Mesothelial cell of epicardium (in vitro differentiated cells): Measurements from ENCODE around the gene CPEB2. TPM values are rescaled to one million over a fixed set of nuclear protein-coding genes. Genes with fewer than 3 reads are reported as not detected.
A peak's percentile ranks its signal among the peaks of the same experiment; 100 is the strongest.

ENCODE experiments used
- DNase-seq, 2 experiments: peaks; one replicate each; pipeline ENCODE4 v3.0.0; 2021; ENCODE audit warnings: low spot score in 2 of 2; ENCODE audit not compliant: unreplicated experiment in 2 of 2
- H3K27ac Mint-ChIP-seq: 2 replicates; pipeline ENCODE4 v1.8.0; 2021; ENCODE audit warnings: mixed read lengths
- H3K27me3 Mint-ChIP-seq: 2 replicates; pipeline ENCODE4 v1.8.0; 2021; ENCODE audit warnings: low read depth, mixed read lengths
- H3K36me3 Mint-ChIP-seq: 2 replicates; pipeline ENCODE4 v1.8.0; 2021; ENCODE audit warnings: mixed read lengths
- H3K4me1 Mint-ChIP-seq: 2 replicates; pipeline ENCODE4 v1.8.0; 2021; ENCODE audit warnings: mixed read lengths
- H3K4me3 Mint-ChIP-seq: 2 replicates; pipeline ENCODE4 v1.8.0; 2021; ENCODE audit warnings: mild to moderate bottlenecking, moderate library complexity, mixed read lengths
- H3K9me3 Mint-ChIP-seq: 2 replicates; pipeline ENCODE4 v1.8.0; 2021; ENCODE audit warnings: mixed read lengths
- total RNA-seq: library from RNA; stranded (reverse); gene quantifications from 3 replicates; pipeline ENCODE4 v1.2.1, GENCODE V29; 2021
- TF ChIP-seq, protein P1 (sequence below): fragments of 200-600 bp; sonication (generic); IDR thresholded peaks from one replicate; pipeline ENCODE4 v1.5.0; 2021; ENCODE audit warnings: antibody characterized with exemption; ENCODE audit not compliant: unreplicated experiment

CPEB2 gene
- total RNA-seq, 1 donor from 2014 or later = 4.1 TPM

- Mint-ChIP-seq H3K36me3 (peaks cover 2% of the 10 kb centered on the region), H3K4me3 (no peak overlapping the region), H3K9me3 (peaks cover 9% of the 10 kb centered on the region), H3K27ac (no peak overlapping the region), H3K27me3 (peaks cover 2% of the 10 kb centered on the region), H3K4me1 (no peaks in the 10 kb centered on the region)
- TF ChIP-seq, protein P1, sequence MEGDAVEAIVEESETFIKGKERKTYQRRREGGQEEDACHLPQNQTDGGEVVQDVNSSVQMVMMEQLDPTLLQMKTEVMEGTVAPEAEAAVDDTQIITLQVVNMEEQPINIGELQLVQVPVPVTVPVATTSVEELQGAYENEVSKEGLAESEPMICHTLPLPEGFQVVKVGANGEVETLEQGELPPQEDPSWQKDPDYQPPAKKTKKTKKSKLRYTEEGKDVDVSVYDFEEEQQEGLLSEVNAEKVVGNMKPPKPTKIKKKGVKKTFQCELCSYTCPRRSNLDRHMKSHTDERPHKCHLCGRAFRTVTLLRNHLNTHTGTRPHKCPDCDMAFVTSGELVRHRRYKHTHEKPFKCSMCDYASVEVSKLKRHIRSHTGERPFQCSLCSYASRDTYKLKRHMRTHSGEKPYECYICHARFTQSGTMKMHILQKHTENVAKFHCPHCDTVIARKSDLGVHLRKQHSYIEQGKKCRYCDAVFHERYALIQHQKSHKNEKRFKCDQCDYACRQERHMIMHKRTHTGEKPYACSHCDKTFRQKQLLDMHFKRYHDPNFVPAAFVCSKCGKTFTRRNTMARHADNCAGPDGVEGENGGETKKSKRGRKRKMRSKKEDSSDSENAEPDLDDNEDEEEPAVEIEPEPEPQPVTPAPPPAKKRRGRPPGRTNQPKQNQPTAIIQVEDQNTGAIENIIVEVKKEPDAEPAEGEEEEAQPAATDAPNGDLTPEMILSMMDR = no peak
- no peak for DNase-seq
These were observed 8.0 kb upstream of the CPEB2 start for GRCh38 chr4:14994242-14994641.

GRCh38 chr4:15001248-15001868 is 923 bp upstream of the CPEB2 start:
- peak overlapping the region; percentile 83 for H3K4me3 Mint-ChIP-seq
- peaks cover 8% of the 10 kb centered on the region for H3K9me3 Mint-ChIP-seq
- peaks cover 2% of the 10 kb centered on the region for H3K36me3 Mint-ChIP-seq
- H3K27me3 Mint-ChIP-seq = peaks cover 7% of the 10 kb centered on the region
- peak overlapping the region; percentile 94 for H3K27ac Mint-ChIP-seq
- peak; percentile 40 to 75 for DNase-seq
- TF ChIP-seq, protein P1 = no peak
- peaks cover 22% of the 10 kb centered on the region for H3K4me1 Mint-ChIP-seq

DNA sequence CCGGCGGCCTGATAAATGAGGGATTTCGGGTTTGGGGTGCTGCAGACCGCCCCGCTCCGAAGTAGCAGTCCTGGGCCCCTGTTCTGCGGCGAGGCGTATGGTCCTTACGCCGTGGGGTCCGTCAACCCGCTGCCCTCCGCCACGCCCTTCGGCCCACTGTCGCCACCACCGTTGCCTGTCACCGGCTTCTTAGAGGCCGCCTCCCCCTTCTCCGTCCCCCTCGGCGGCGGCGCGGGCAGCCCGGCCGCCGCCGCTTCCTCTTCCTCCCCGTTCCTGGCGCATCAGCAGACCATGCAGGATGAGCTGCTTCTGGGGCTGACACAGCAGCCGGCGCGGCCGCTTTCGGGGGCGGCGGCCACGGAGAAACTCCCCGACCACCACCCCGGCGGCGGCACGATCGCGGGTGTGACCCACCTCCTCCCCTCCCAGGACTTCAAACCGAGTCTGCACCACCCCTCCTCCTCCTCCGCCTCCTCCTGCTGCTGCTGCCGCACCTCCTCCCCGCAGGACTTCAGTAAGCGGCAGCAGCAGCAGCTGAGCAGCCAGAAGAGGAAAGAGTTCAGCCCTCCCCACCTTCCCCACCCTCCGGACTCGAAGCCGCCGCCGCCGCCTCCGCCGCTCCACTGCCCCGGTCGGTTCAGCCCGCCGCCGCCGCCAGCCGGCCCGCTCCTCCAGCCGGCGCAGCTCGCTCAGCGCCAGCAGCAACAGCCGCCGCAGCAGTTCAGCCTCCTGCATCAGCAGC is 549 bp downstream of the CPEB2 start:
- H3K27me3 Mint-ChIP-seq = peaks cover 11% of the 10 kb centered on the region
- peaks cover 22% of the 10 kb centered on the region for H3K4me1 Mint-ChIP-seq
- H3K4me3 Mint-ChIP-seq = peak overlapping the region; percentile 78
- DNase-seq = peak; percentile 38 to 63
- TF ChIP-seq, protein P1 = no peak
- H3K27ac Mint-ChIP-seq = peak overlapping the region; percentile 86
- H3K36me3 Mint-ChIP-seq = no peaks in the 10 kb centered on the region
- H3K9me3 Mint-ChIP-seq = no peaks in the 10 kb centered on the region

GRCh38 chr4:15003401-15003890 is 1.2 kb downstream of the CPEB2 start:
- Mint-ChIP-seq H3K36me3 (no peaks in the 10 kb centered on the region), H3K4me3 (peak overlapping the region; percentile 78), H3K27ac (no peak overlapping the region), H3K4me1 (peaks cover 22% of the 10 kb centered on the region), H3K27me3 (peaks cover 11% of the 10 kb centered on the region), H3K9me3 (no peaks in the 10 kb centered on the region)
- peak; percentile 34 to 70 for DNase-seq
- TF ChIP-seq, protein P1 = no peak

GRCh38 chr4:15003891-15004738 is 1.8 kb downstream of the CPEB2 start:
- Mint-ChIP-seq H3K9me3 (no peaks in the 10 kb centered on the region), H3K27me3 (peaks cover 11% of the 10 kb centered on the region), H3K27ac (no peak overlapping the region), H3K4me3 (peak overlapping the region; percentile 61), H3K36me3 (no peaks in the 10 kb centered on the region), H3K4me1 (peaks cover 22% of the 10 kb centered on the region)
- TF ChIP-seq, protein P1 = no peak
- peak; percentile 33 to 68 for DNase-seq
